K562 (cell line): ENCODE results near the gene GNB2. TPM values are rescaled to one million over a fixed set of nuclear protein-coding genes. Genes with fewer than 3 reads are reported as not detected.

Source experiments
- CHD7 ChIP-seq: fragments of 200-600 bp; sonication (generic); IDR thresholded peaks from one replicate; pipeline ENCODE4 v1.6.1; 2012; ENCODE audit warnings: mild to moderate bottlenecking, low read depth, low read length, inconsistent platforms
- CREM ChIP-seq: IDR thresholded peaks from 2 replicates; pipeline ENCODE4 v1.6.1; 2014; ENCODE audit warnings: antibody characterized with exemption, low read depth
- CTCFL ChIP-seq: IDR thresholded peaks from 2 replicates; pipeline ENCODE4 v1.6.1; 2011; ENCODE audit warnings: borderline replicate concordance, low read depth, mild to moderate bottlenecking, moderate library complexity, low read length; ENCODE audit not compliant: insufficient read depth, poor library complexity, severe bottlenecking
- GABPA ChIP-seq: fragments of 200-800 bp; sonication (Bioruptor generic); conservative IDR thresholded peaks from 2 replicates; pipeline ENCODE4 v1.6.1; 2016; ENCODE audit warnings: low read depth, missing genetic modification characterization, missing compliant biosample characterization
- GABPB1 ChIP-seq: sonication (generic); formaldehyde crosslinking; IDR thresholded peaks from 2 replicates; pipeline ENCODE4 v1.8.0; 2022; ENCODE audit warnings: mild to moderate bottlenecking, missing genetic modification reagents
- HES1 ChIP-seq: fragments of 450-650 bp; IDR thresholded peaks from 2 replicates; pipeline ENCODE4 v1.6.1; 2016; ENCODE audit warnings: low read depth, mild to moderate bottlenecking, moderate library complexity
- NKRF ChIP-seq: fragments of 450-650 bp; IDR thresholded peaks from 2 replicates; pipeline ENCODE4 v1.6.1; 2016; ENCODE audit warnings: borderline replicate concordance
- PML ChIP-seq: IDR thresholded peaks from 2 replicates; pipeline ENCODE4 v1.6.1; 2012; ENCODE audit warnings: low read length, inconsistent platforms
- PYGO2 ChIP-seq: fragments of 450-650 bp; IDR thresholded peaks from 2 replicates; pipeline ENCODE4 v1.6.1; 2016; ENCODE audit warnings: mild to moderate bottlenecking, missing genetic modification characterization, moderate library complexity, missing compliant biosample characterization
- ZBED1 ChIP-seq: IDR thresholded peaks from 2 replicates; pipeline ENCODE4 v1.6.1; 2014
- polyA plus RNA-seq, 8 experiments: library from polyadenylated mRNA; depleted of rRNA in 4 of 8; stranded (reverse) in 5 of 8; unstranded in 3 of 8; fragments of >200 nt; fragmentation: Nextera tagmentation in 2 of 8; fragmentation: Illumina TruSeq in 1 of 8; extraction: Ambion mirVana in 2 of 8; extraction: Trizol in 1 of 8; gene quantifications; 2 replicates each; pipeline versions ENCODE4 v1.2.1 to v1.2.3, GENCODE V29; 2011 to 2014; ENCODE audit warnings: inconsistent platforms in 1 of 8, missing spikeins in 1 of 8
- total RNA-seq, 7 experiments: library from RNA; depleted of rRNA in 6 of 7; stranded (reverse); fragments of >200 nt in 6 of 7; fragmentation: Illumina TruSeq in 2 of 7; extraction: Trizol in 2 of 7; gene quantifications; 2 replicates each; pipeline versions ENCODE4 v1.2.1 to v1.2.3, GENCODE V29; 2011 to 2021; ENCODE audit warnings: low replicate concordance in 1 of 7

GNB2 gene
- total and polyA plus RNA-seq, 9 of the 15 experiments (the other 6 are each of a cell fraction or from before 2014, with no cell fraction given), result 0.65 to 320 (median 104) TPM

- TF ChIP-seq CHD7 (no peak), PYGO2 (tag) (no peak), GABPB1 (CRISPR knock-in tag) (no peak), PML (no peak), CTCFL (no peak), ZBED1 (no peak), HES1 (no peak), GABPA (peak; percentile 83), NKRF (no peak), CREM (peak; percentile 55; the same call in 1 of the 2 replicates)
Measured at GRCh38 chr7:100675581-100676350, 2.2 kb downstream of the GNB2 start (continued).
